ENCODE data around the gene LAMC2.
"Not testable (repeated sequence)": the region's sequence is repeated elsewhere in the genome, so short reads cannot be mapped to it uniquely, and the experiment has no call there.

Gene LAMC2

DNA sequence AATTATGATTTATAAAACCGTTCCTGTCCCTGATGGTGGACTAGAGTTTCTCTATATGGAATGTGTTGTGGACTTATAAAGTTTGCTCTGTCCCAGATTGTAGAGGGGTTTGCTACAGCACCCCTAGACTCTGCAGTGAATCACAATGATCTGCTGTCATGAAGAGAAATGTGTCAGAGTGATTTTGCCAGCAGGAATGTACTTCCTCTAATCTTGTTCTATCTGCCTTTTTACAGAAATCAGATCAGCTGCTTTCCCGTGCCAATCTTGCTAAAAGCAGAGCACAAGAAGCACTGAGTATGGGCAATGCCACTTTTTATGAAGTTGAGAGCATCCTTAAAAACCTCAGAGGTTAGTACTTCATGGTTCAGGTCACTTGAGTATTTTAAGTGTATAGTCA lies 52.0 kb downstream of the LAMC2 start:
- DNase-seq (ENCODE audit: low read depth): no peak

GRCh38 chr1:183239220-183239742 lies 53.2 kb downstream of the LAMC2 start:
- no peak for DNase-seq (ENCODE audit: low read depth)

DNA sequence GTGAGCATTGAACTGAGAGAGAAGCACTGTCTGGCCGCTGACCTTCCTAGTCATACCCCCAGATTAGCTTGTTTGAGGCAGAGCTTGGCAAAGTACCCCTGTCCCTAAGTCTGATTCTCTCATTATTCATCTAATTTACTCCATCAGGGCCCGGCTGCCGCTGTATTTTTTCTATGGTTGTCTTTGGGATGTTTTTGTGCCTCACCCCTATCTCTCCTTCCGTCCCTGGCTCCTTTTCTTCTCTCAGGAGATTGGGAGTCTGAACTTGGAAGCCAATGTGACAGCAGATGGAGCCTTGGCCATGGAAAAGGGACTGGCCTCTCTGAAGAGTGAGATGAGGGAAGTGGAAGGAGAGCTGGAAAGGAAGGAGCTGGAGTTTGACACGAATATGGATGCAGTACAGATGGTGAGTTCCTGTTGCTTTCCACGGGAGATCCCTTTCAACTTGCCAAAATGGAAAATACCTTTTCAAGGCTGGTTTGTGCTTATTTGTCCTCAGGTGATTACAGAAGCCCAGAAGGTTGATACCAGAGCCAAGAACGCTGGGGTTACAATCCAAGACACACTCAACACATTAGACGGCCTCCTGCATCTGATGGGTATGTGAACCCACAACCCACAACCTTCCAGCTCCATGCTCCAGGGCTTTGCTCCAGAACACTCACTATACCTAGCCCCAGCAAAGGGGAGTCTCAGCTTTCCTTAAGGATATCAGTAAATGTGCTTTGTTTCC lies 53.9 kb downstream of the LAMC2 start:
- DNase-seq (ENCODE audit: low read depth): no peak

DNA sequence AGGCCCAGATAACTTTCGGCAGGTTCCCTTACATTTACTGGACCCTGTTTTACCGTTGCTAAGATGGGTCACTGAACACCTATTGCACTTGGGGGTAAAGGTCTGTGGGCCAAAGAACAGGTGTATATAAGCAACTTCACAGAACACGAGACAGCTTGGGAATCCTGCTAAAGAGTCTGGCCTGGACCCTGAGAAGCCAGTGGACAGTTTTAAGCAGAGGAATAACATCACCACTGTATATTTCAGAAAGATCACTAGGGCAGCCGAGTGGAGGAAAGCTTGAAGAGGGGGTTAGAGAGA lies 54.4 kb downstream of the LAMC2 start:
- no peak for DNase-seq (ENCODE audit: low read depth)

DNA sequence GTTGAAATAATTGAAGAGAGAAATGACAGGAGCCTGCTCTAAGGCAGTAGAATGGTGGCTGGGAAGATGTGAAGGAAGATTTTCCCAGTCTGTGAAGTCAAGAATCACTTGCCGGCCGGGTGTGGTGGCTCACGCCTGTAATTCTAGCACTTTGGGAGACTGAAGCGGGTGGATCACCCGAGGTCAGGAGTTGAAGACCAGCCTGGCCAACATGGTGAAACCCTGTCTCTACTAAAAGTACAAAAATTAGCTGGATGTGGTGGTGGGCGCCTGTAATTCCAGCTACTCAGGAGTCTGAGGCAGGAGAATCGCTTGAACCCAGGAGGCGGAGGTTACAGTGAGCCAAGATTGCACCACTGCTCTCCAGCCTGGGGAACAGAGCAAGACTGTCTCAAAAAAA lies 54.8 kb downstream of the LAMC2 start:
- DNase-seq (ENCODE audit: low read depth): not testable (repeated sequence)

GRCh38 chr1:183241471-183241870 lies 55.4 kb downstream of the LAMC2 start:
- DNase-seq (ENCODE audit: low read depth): no peak

DNA sequence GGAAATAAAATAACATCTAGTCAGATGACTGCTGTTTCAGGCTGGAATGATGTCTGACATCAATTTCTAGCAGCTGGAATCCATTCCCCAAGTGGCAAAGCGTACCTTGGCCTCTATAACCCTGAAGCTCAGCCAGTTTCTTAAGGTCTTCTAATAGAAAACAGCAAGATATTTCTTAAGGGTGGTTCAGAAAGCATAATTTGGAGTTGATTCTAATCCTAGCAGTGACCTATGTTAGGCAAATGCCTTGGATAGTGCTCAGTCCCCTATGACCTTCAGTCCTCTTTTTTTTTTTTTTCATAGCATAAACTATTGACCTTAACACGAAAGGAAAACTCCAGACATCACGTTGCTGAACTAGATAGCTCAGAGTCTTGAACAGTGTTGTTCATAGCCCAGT lies 56.5 kb downstream of the LAMC2 start:
- DNase-seq (ENCODE audit: low read depth): no peak

- DNase-seq (ENCODE audit: low read depth): no peak
Observed at GRCh38 chr1:183243161-183244050, 57.3 kb downstream of the LAMC2 start.

- DNase-seq (ENCODE audit: low read depth): no peak
Observed at GRCh38 chr1:183244466-183244865, 58.4 kb downstream of the LAMC2 start.

GRCh38 chr1:183245357-183245756 lies 59.3 kb downstream of the LAMC2 start:
- DNase-seq (ENCODE audit: low read depth): no peak

DNA sequence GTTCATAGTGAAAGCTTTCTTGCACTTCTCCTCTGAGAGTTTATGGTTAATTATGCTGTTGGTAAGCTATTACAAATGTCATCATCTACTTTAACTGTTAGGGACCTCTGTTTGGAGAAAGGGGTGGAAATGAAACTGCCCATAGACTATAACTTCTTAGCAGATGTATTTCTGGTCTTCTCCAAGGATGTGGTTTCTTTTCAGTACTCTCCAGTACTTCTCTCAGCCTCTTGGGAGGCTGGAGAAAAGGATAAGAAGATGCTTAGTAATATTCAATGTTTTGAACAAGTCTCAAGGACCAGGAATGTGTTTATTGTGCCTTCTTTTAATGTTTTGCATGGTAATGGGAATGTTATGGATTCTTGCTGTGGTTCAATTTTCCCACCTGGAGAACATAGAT lies 60.4 kb downstream of the LAMC2 start:
- no peak for DNase-seq (ENCODE audit: low read depth)

GRCh38 chr1:183247066-183247465 lies 61.0 kb downstream of the LAMC2 start:
- DNase-seq (ENCODE audit: low read depth): no peak

DNA sequence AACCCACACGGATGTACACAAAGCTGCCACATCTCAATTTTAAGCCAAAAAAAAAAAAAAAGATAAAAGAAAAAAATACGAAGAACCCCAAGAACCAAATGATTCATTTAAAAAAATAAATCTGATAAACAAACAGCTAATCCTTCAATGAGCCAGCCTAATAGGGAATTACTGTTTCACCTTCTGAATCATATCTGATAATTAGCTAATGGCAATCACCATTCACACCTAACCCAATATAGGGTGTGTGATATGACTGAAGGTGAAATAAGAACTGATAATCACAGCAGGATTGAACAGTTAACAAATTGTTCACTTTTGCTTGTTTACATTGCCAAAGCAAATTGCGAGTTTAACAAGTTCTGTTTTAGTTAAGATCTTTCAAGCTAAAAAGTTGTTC lies 61.4 kb downstream of the LAMC2 start:
- DNase-seq (ENCODE audit: low read depth): no peak

DNA sequence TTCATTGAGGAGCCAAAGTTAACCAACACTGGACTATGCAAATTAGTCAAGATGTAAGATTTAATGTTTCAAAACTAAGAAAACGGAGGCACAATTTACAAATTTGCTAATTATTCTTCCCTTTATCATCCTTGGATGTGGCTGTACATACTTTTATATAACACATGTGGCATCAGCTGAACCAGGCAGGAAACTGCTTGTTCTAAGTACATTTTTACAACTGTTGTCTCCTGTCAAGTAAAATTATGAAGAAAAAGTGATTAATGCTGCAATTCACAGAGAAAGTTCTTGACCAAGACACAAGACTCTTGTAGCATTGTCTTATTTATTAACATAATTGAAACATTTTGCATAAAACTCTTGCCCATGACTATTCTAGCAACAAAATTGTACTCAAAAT lies 61.9 kb downstream of the LAMC2 start:
- DNase-seq (ENCODE audit: low read depth): no peak

DNA sequence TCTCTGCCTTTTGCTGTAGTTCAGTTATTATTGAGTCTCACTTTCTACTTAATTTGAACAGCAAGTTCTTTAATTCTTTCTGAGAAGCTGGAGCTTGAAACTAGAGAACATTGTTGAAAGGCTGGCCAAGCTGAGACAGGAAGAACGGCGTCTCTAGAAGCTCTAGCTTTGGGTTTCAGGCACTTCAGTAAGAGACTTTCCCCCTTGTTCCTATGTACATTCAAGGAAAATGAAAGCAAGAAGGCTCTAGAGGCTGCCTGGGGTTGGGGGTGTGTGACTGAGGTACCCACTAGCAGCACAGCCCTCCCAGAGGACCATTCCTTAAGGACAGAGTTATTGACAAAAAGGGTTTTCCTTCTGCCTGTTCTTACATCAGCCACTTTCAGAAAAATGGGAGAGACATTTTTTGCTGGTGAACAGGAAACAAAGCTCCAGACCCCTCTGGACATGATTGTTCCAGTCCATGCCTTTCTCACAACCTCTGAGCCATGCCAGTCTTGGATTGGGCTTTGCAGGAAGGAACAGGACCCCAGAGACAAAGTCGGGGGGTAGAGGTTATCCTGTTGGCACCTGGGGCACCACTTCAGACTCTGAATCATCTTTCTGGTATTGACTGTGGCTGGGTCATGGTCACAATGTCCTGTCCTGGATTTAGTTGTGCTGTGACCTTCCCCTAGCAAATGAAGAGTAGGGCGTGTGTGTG lies 63.1 kb downstream of the LAMC2 start:
- DNase-seq (ENCODE audit: low read depth): no peak

DNA sequence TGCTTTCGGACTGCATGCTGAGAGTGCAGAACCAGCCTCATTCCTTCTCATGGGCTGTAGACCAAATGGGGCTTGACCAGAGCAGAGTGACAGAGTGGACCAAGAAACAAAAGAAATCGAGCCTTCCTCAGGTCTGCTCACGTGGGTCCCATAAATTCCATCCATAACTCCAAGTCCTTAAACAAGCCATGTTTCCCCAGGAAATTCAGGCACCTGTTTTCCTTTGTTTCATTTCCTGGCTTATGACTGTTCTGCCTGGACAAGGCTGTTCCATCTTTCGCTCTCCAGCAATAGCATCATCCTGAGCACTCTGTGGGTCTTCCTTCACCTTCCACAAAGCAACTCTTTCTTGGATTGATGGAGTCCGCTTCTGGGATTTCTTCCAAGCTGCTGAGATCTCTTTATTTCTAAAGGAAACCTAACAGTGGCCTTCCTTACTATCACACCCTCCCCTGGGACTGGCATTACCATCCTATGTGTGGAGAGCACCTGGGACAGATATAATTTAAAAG lies 63.9 kb downstream of the LAMC2 start:
- no peak for DNase-seq (ENCODE audit: low read depth)

- no peak for DNase-seq (ENCODE audit: low read depth)
Observed at GRCh38 chr1:183251101-183251958, 65.3 kb downstream of the LAMC2 start.

- DNase-seq (ENCODE audit: low read depth): no peak
Observed at GRCh38 chr1:183251959-183252450, 65.9 kb downstream of the LAMC2 start.

GRCh38 chr1:183255073-183255472 lies 69.0 kb downstream of the LAMC2 start:
- DNase-seq (ENCODE audit: low read depth): no peak

DNA sequence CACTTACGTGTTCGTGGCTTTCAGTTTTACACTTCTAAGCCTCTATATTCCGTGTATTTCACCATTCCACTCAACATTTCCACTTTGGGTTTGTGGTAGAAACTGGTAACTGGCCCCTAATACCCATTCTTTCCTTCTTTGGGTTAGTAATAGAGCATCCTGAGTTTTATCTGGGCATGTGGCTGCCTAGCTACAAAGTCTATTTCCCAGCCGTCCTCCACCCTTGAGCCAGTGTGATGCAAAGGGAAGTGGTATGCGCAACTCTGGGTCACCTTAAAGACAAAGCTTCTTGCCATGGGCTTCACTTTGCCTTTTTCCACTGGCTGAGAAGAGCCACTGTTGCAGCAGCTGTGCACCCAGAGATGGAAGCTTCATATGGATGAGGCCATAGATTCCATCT lies 73.9 kb downstream of the LAMC2 start:
- no peak for DNase-seq (ENCODE audit: low read depth)

DNA sequence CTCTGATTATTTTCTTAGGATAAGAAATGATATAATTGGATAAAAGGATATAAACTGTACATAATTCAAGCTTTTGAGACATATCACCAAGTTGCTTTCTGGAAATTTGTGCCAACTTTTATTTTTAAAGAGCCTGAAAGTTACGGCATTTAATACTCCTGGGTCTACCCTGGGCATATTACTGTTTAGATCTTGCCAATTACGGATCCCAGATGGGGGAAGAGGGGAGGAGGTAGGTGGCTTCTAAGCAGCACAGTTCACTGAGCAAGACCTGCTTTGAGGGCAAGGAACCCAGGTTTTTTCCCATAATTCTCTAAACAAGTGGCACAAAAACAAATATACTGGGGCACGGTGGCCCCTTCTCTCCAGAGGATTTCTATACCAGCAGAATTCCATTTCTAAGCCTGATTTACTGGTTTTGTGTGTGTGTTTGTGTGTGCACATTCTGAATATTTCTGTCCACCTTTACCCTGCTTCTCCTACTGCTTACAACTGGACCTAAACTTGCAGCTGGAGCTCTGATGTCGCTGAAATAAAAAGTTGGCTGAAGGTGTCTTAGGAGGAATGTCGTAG lies 76.7 kb downstream of the LAMC2 start:
- DNase-seq (ENCODE audit: low read depth): no peak

Data from stimulated activated CD4-positive, alpha-beta T cell treated with anti-CD3 and anti-CD28 coated beads, Interleukin-2, amount 100 ng/mL, for 4 hours (primary cell).